Vagina (tissue), 2 donors: ENCODE results near the gene FGL2.
"Not testable (repeated sequence)": the region's sequence is repeated elsewhere in the genome, so short reads cannot be mapped to it uniquely, and the experiment has no call there.

Source experiments
- CTCF ChIP-seq, 3 experiments: fragments of 450-650 bp in 2 of 3; fragments of 200-600 bp in 1 of 3; sonication (generic) in 1 of 3; IDR thresholded peaks; one replicate each; pipeline ENCODE4 v1.5.1; 2017 to 2019; ENCODE audit warnings: antibody characterized with exemption in 3 of 3, mild to moderate bottlenecking in 2 of 3, moderate library complexity in 2 of 3
- POLR2A ChIP-seq, 2 donors: fragments of 450-650 bp; IDR thresholded peaks; one replicate each; pipeline ENCODE4 v1.6.1; 2017; ENCODE audit warnings: antibody characterized with exemption in 2 of 2, mild to moderate bottlenecking in 2 of 2, moderate library complexity in 2 of 2

- TF ChIP-seq CTCF, POLR2A (IDR thresholded peaks at IDR 0.05): not testable (repeated sequence)
These were observed 21.6 kb downstream of the FGL2 start for GRCh38 chr7:77178024-77178423.
